DND-41 (cell line): ENCODE measurements around the gene BCO1.

Experiments used
- ATAC-seq: fragments of 200-7000 bp; cut with Tn5 transposase; 3 replicates; pipeline ENCODE4 v1.9.1; 2021; ENCODE audit warnings: low read depth; ENCODE audit not compliant: insufficient read depth
- DNase-seq: peaks from one replicate; pipeline ENCODE4 v3.0.0-alpha.2; 2020
- H2AFZ ChIP-seq: 2 replicates; pipeline ENCODE4 v1.6.0; 2012; ENCODE audit warnings: low read depth, low read length
- H3K27ac ChIP-seq: 2 replicates; pipeline ENCODE4 v1.5.1; 2012; ENCODE audit warnings: low read length, inconsistent platforms
- H3K27me3 ChIP-seq: fragments of 200-600 bp; sonication (generic); 2 replicates; pipeline ENCODE4 v1.6.0; 2012; ENCODE audit warnings: low read length, mild to moderate bottlenecking, inconsistent platforms; ENCODE audit not compliant: insufficient read depth, poor library complexity
- H3K36me3 ChIP-seq: 2 replicates; pipeline ENCODE4 v1.5.1; 2012; ENCODE audit warnings: low read length, inconsistent platforms; ENCODE audit not compliant: insufficient read depth
- H3K4me1 ChIP-seq: 2 replicates; pipeline ENCODE4 v1.5.1; 2012; ENCODE audit warnings: mild to moderate bottlenecking, low read length; ENCODE audit not compliant: insufficient read depth
- H3K4me2 ChIP-seq: 2 replicates; pipeline ENCODE4 v1.6.0; 2012; ENCODE audit warnings: mild to moderate bottlenecking, moderate library complexity, low read length, inconsistent platforms; ENCODE audit not compliant: insufficient read depth
- H3K4me3 ChIP-seq, 2 experiments: fragments of 200-600 bp in 1 of 2; shearing (Covaris generic) in 1 of 2; 2 replicates each; pipeline ENCODE4 v1.5.1; 2012 to 2016; ENCODE audit warnings: inconsistent platforms in 2 of 2, low read length in 2 of 2, mild to moderate bottlenecking in 2 of 2, low read depth in 1 of 2, moderate library complexity in 1 of 2
- H3K79me2 ChIP-seq: 2 replicates; pipeline ENCODE4 v1.6.0; 2012; ENCODE audit warnings: low read length, inconsistent platforms; ENCODE audit not compliant: insufficient read depth
- H3K9ac ChIP-seq: 2 replicates; pipeline ENCODE4 v1.6.0; 2012; ENCODE audit warnings: low read depth, mild to moderate bottlenecking, inconsistent platforms, low read length, moderate library complexity
- H3K9me3 ChIP-seq: 2 replicates; pipeline ENCODE4 v1.5.1; 2012; ENCODE audit warnings: low read length, moderate library complexity, mild to moderate bottlenecking, inconsistent platforms; ENCODE audit not compliant: insufficient read depth, severe bottlenecking
- H4K20me1 ChIP-seq: 2 replicates; pipeline ENCODE4 v1.6.0; 2012; ENCODE audit warnings: low read length; ENCODE audit not compliant: insufficient read depth
- EZH2 ChIP-seq: IDR thresholded peaks from 3 replicates; pipeline ENCODE4 v1.6.1; 2012; ENCODE audit warnings: borderline replicate concordance, low read depth, mild to moderate bottlenecking, moderate library complexity, low read length, inconsistent platforms; ENCODE audit not compliant: severe bottlenecking
- TF ChIP-seq, protein P1 (sequence below): IDR thresholded peaks from 2 replicates; pipeline ENCODE4 v1.5.1; 2012; ENCODE audit warnings: borderline replicate concordance, low read length, moderate library complexity, mild to moderate bottlenecking; ENCODE audit not compliant: poor library complexity, severe bottlenecking; ENCODE audit errors: extremely low read depth

Gene BCO1

GRCh38 chr16:81204798-81205680, 33.5 kb upstream of the BCO1 start:
- Histone ChIP-seq H3K4me2 (no peak overlapping the region), H3K27ac (no peak overlapping the region), H3K4me3 (no peak overlapping the region), H4K20me1 (no peaks in the 10 kb centered on the region), H3K9ac (no peak overlapping the region), H3K27me3 (peaks cover 2% of the 10 kb centered on the region), H2AFZ (no peak overlapping the region), H3K9me3 (no peaks in the 10 kb centered on the region), H3K36me3 (no peaks in the 10 kb centered on the region), H3K4me1 (no peaks in the 10 kb centered on the region), H3K79me2 (no peaks in the 10 kb centered on the region)
- TF ChIP-seq, protein P1, sequence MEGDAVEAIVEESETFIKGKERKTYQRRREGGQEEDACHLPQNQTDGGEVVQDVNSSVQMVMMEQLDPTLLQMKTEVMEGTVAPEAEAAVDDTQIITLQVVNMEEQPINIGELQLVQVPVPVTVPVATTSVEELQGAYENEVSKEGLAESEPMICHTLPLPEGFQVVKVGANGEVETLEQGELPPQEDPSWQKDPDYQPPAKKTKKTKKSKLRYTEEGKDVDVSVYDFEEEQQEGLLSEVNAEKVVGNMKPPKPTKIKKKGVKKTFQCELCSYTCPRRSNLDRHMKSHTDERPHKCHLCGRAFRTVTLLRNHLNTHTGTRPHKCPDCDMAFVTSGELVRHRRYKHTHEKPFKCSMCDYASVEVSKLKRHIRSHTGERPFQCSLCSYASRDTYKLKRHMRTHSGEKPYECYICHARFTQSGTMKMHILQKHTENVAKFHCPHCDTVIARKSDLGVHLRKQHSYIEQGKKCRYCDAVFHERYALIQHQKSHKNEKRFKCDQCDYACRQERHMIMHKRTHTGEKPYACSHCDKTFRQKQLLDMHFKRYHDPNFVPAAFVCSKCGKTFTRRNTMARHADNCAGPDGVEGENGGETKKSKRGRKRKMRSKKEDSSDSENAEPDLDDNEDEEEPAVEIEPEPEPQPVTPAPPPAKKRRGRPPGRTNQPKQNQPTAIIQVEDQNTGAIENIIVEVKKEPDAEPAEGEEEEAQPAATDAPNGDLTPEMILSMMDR: peak; percentile 74
- TF ChIP-seq EZH2: no peak
- ATAC-seq (no peak), DNase-seq (peak; percentile 17)

DNA sequence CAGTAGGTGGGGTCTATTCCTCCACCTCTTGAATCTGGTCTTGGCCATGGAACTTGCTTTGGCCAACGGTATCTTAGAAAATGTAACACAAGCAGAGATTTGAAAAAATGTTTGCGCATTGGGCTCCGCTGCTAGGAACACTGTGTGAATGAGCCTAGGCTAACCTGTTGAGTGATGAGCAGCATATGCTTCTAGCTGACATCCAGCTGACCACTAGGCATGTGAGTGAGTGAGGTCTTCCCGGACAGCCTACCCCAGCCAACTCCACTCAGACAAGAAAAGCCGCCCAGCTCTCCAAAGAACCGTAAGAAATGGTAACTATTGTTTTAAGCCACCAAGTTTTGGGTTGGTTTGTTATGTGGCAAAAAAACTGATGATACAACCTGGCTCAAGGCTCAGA, 31.4 kb upstream of the BCO1 start:
- no peaks in the 10 kb centered on the region for H4K20me1 ChIP-seq
- no peak for ATAC-seq
- no peaks in the 10 kb centered on the region for H3K4me1 ChIP-seq
- H3K27me3 ChIP-seq: peaks cover 2% of the 10 kb centered on the region
- H3K36me3 ChIP-seq: no peaks in the 10 kb centered on the region
- no peak overlapping the region for H3K27ac ChIP-seq
- DNase-seq: no peak
- no peak overlapping the region for H2AFZ ChIP-seq
- no peak overlapping the region for H3K4me3 ChIP-seq
- H3K9ac ChIP-seq: no peak overlapping the region
- H3K4me2 ChIP-seq: no peak overlapping the region
- H3K79me2 ChIP-seq: no peaks in the 10 kb centered on the region
- no peaks in the 10 kb centered on the region for H3K9me3 ChIP-seq
- TF ChIP-seq, protein P1: no peak
- TF ChIP-seq EZH2: no peak

GRCh38 chr16:81210807-81211206, 27.7 kb upstream of the BCO1 start:
- H3K79me2 ChIP-seq: no peaks in the 10 kb centered on the region
- no peaks in the 10 kb centered on the region for H3K4me1 ChIP-seq
- no peak overlapping the region for H3K4me3 ChIP-seq
- peaks cover 2% of the 10 kb centered on the region for H3K27me3 ChIP-seq
- DNase-seq: no peak
- no peak overlapping the region for H3K9ac ChIP-seq
- no peak overlapping the region for H2AFZ ChIP-seq
- ATAC-seq: no peak
- TF ChIP-seq, protein P1: no peak
- TF ChIP-seq EZH2: no peak
- H3K4me2 ChIP-seq: no peak overlapping the region
- no peaks in the 10 kb centered on the region for H3K36me3 ChIP-seq
- H3K9me3 ChIP-seq: no peaks in the 10 kb centered on the region
- H3K27ac ChIP-seq: no peak overlapping the region
- H4K20me1 ChIP-seq: no peaks in the 10 kb centered on the region
